Endothelial cell (in vitro differentiated cells): ENCODE data around the gene PRR19. TPM values are rescaled to one million over a fixed set of nuclear protein-coding genes. Genes with fewer than 3 reads are reported as not detected.

ENCODE experiments used
- DNase-seq: peaks from one replicate; pipeline ENCODE4 v3.0.0; 2021; ENCODE audit warnings: low spot score
- H3K27ac Mint-ChIP-seq: one replicate; pipeline ENCODE4 v1.8.0; 2021; ENCODE audit warnings: mixed read lengths, inconsistent platforms; ENCODE audit not compliant: unreplicated experiment
- H3K27me3 Mint-ChIP-seq: one replicate; pipeline ENCODE4 v1.8.0; 2021; ENCODE audit warnings: mild to moderate bottlenecking, moderate library complexity, mixed read lengths, inconsistent platforms; ENCODE audit not compliant: unreplicated experiment
- H3K36me3 Mint-ChIP-seq: one replicate; pipeline ENCODE4 v1.8.0; 2021; ENCODE audit warnings: mild to moderate bottlenecking, low read depth, mixed read lengths, inconsistent platforms; ENCODE audit not compliant: unreplicated experiment
- H3K4me1 Mint-ChIP-seq: one replicate; pipeline ENCODE4 v1.8.0; 2021; ENCODE audit warnings: mild to moderate bottlenecking, mixed read lengths, inconsistent platforms; ENCODE audit not compliant: unreplicated experiment
- H3K4me3 Mint-ChIP-seq: one replicate; pipeline ENCODE4 v1.8.0; 2021; ENCODE audit warnings: mild to moderate bottlenecking, mixed read lengths, inconsistent platforms; ENCODE audit not compliant: unreplicated experiment
- H3K9me3 Mint-ChIP-seq: one replicate; pipeline ENCODE4 v1.8.0; 2021; ENCODE audit warnings: mixed read lengths, inconsistent platforms; ENCODE audit not compliant: unreplicated experiment
- total RNA-seq: library from RNA; stranded (reverse); fragmentation: NEBNext Ultra II Directional; extraction: Animal tissue kit (Norgen Biotek cat#: 25700); gene quantifications from one replicate; pipeline ENCODE4 v1.2.1, GENCODE V29; 2021; ENCODE audit not compliant: unreplicated experiment
- TF ChIP-seq, protein P1 (sequence below): fragments of 200-600 bp; sonication (generic); IDR thresholded peaks from one replicate; pipeline ENCODE4 v1.5.0; 2021; ENCODE audit warnings: antibody characterized with exemption; ENCODE audit not compliant: unreplicated experiment

Gene PRR19
- total RNA-seq, 1 donor from 2014 or later = 1.1 TPM

DNA sequence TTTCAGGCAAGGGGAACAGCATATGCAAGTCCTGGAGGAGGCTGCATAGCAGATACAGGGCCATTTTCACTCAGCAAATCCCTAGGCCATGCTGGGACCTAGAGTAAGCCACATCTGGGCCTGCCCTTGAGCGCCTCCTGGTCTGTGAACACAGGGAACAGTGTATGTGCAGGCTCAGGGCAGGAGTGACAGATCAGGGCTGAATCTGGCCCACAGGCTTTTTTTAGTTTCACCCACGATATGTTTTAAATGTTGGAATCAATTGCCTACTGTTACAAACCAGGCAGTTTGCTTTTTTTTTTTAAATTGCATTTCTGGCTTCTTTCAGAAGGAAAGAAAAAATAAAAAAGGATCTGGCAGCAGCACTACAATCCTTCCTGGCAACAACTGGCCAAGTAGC lies 9.7 kb downstream of the PRR19 start:
- TF ChIP-seq, protein P1, sequence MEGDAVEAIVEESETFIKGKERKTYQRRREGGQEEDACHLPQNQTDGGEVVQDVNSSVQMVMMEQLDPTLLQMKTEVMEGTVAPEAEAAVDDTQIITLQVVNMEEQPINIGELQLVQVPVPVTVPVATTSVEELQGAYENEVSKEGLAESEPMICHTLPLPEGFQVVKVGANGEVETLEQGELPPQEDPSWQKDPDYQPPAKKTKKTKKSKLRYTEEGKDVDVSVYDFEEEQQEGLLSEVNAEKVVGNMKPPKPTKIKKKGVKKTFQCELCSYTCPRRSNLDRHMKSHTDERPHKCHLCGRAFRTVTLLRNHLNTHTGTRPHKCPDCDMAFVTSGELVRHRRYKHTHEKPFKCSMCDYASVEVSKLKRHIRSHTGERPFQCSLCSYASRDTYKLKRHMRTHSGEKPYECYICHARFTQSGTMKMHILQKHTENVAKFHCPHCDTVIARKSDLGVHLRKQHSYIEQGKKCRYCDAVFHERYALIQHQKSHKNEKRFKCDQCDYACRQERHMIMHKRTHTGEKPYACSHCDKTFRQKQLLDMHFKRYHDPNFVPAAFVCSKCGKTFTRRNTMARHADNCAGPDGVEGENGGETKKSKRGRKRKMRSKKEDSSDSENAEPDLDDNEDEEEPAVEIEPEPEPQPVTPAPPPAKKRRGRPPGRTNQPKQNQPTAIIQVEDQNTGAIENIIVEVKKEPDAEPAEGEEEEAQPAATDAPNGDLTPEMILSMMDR = peak; percentile 15
- Mint-ChIP-seq H3K27me3 (peaks cover 16% of the 10 kb centered on the region), H3K27ac (no peak overlapping the region), H3K36me3 (peaks cover 4% of the 10 kb centered on the region), H3K4me1 (peaks cover 7% of the 10 kb centered on the region), H3K9me3 (no peaks in the 10 kb centered on the region), H3K4me3 (peak overlapping the region; percentile 65)
- DNase-seq = no peak

DNA sequence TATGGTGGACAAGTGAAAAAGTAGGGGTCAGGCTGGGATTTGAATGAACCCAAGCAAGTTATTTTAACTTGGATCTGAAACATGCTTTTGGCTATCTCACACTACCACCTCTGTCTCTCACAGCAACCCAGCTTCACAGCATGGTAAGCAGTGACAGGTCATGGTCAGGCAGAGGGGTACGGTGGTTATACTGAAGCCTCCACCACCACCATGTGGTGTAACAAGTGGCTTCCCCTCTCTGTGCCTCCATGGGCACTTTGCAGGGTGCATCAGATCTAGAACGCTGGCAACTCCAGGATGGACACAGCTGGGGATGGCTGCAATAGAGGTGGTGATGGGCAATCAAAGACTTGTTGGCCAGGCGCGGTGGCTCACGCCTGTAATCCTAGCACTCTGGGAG lies 10.4 kb downstream of the PRR19 start:
- Mint-ChIP-seq H3K4me1 (peaks cover 7% of the 10 kb centered on the region), H3K27ac (peak overlapping the region; percentile 22), H3K27me3 (peaks cover 13% of the 10 kb centered on the region), H3K36me3 (peaks cover 4% of the 10 kb centered on the region), H3K9me3 (no peaks in the 10 kb centered on the region), H3K4me3 (peak overlapping the region; percentile 76)
- TF ChIP-seq, protein P1 = no peak
- no peak for DNase-seq

DNA sequence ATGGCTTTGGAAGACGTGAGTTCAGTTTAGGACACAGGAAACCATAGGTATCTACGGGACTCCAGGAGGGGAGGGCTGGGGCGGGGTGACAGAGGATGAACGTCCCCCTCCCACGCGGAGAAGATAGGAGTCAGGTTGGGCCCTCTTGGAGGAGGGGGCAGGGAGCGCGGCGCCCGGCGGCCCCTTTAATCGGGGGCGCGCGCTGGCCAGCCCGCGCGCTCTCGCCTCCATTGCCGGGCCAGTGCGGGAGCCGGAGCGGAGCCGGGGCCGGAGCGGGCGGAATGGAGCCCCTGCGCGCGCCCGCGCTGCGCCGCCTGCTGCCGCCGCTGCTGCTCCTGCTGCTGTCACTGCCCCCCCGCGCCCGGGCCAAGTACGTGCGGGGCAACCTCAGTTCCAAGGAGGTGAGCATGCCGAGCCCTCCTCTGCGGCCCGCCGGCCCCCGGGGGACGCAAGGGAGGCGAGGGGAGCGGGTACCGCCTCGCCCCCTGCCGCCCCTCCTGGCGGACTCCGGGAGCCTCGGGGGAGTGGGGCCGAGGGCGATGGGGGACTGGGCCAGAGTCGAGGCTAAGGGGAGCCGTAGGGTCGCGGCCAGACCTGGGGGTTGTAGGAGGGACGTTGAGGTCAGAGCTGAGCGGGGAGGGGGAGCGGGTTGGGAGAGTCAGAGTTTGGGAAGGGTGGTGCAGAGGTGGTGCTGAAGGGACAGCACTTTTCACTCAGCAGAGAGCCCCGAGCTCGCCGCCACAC lies 11.3 kb downstream of the PRR19 start, which contains the start of gene TMEM145:
Gene TMEM145 (plus strand): TSS at position 214 of the 744 bp plus-strand sequence. CDS start 68 bp downstream, at position 282.
- DNase-seq = peak; percentile 53
- Mint-ChIP-seq H3K4me1 (peaks cover 7% of the 10 kb centered on the region), H3K27ac (peak within 1 kb of the TSS; percentile 22), H3K36me3 (peaks cover 4% of the 10 kb centered on the region), H3K9me3 (no peaks in the 10 kb centered on the region), H3K27me3 (peaks cover 12% of the 10 kb centered on the region), H3K4me3 (peak within 1 kb of the TSS; percentile 82)
- TF ChIP-seq, protein P1 = no peak

DNA sequence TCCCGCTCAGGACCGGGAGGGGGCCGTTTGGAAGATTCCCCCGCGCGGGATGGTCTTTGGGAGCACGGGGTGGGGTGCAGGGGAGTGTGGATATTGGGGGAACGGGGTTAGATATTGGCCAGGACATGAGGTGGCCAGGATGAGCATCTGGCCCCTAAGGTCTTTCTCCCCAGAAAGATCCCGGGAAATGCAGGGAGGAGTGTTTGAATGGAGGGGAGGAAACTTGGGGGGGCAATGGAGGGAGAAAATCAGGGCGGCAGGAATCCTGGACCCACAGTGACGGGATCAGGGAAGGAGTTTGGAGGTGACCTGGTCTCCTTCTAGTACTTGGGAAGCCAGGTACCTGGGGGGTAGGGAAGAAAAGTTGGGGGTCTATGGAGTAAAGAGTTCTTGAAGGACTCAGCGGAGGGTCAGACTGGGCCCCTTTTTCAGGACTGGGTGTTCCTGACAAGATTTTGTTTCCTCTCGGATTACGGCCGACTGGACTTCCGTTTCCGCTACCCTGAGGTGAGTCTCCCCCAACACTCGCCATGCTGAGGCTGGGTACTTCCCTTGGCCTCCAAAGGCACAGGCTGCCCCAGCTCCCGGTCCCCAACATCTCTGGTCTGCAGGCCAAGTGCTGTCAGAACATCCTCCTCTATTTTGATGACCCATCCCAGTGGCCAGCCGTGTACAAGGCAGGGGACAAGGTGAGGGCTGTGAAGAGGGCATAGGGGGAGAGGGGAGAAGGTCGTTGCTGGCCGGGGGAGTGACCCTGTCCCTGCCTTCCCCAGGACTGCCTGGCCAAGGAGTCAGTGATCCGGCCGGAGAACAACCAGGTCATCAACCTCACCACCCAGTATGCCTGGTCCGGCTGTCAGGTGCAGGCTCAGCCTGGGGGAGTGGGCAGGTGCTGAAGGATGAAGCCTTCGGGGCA lies 12.2 kb downstream of the PRR19 start:
- peaks cover 12% of the 10 kb centered on the region for H3K27me3 Mint-ChIP-seq
- peaks cover 4% of the 10 kb centered on the region for H3K36me3 Mint-ChIP-seq
- DNase-seq = no peak
- peak overlapping the region; percentile 82 for H3K4me3 Mint-ChIP-seq
- peaks cover 7% of the 10 kb centered on the region for H3K4me1 Mint-ChIP-seq
- H3K9me3 Mint-ChIP-seq = no peaks in the 10 kb centered on the region
- no peak overlapping the region for H3K27ac Mint-ChIP-seq
- TF ChIP-seq, protein P1 = no peak
